A673 (cell line): ENCODE measurements around the gene PSMA4. TPM values are rescaled to one million over a fixed set of nuclear protein-coding genes. Genes with fewer than 3 reads are reported as not detected.
"Not testable (repeated sequence)": the region's sequence is repeated elsewhere in the genome, so short reads cannot be mapped to it uniquely, and the experiment has no call there.

Source experiments
- BruUV-seq: library from RNA; stranded (reverse); fragments of 400-500 nt; replicated peaks from 2 replicates; lab custom pipeline; 2021; lab: Mats Ljungman, UMichigan
- CTCF ChIA-PET: fragments of 300-600 bp; sonication (Branson Sonifier 250); formaldehyde crosslinking; loops from one replicate; lab custom pipeline; 2022; ENCODE audit warnings: antibody characterized with exemption; lab: Charles Lee
- POLR2A ChIA-PET: fragments of 300-600 bp; sonication (Branson Sonifier 250); formaldehyde crosslinking; loops from one replicate; lab custom pipeline; 2022; ENCODE audit warnings: antibody characterized with exemption; ENCODE audit not compliant: low non-redundant PET; lab: Charles Lee
- DNase-seq: peaks from one replicate; pipeline ENCODE4 v3.0.0-alpha.2; 2015; ENCODE audit warnings: low spot score
- H3K27ac ChIP-seq: fragments of 200-600 bp; sonication (generic); 2 replicates; pipeline ENCODE4 v1.5.1; 2016; ENCODE audit warnings: mixed run types, low read depth, mild to moderate bottlenecking, mixed read lengths, antibody characterized with exemption, low read length; ENCODE audit not compliant: poor library complexity, severe bottlenecking
- H3K27me3 ChIP-seq: fragments of 200-600 bp; sonication (generic); replicated peaks from 2 replicates; pipeline ENCODE4 v1.6.1; 2017; ENCODE audit warnings: mixed run types, low read depth, mild to moderate bottlenecking, mixed read lengths, antibody characterized with exemption, low read length; ENCODE audit not compliant: insufficient read depth, poor library complexity
- H3K36me3 ChIP-seq: fragments of 200-600 bp; sonication (generic); 2 replicates; pipeline ENCODE4 v1.6.1; 2016; ENCODE audit warnings: mixed run types, mild to moderate bottlenecking, mixed read lengths, antibody characterized with exemption, low read length; ENCODE audit not compliant: insufficient read depth, poor library complexity, severe bottlenecking
- H3K4me1 ChIP-seq: fragments of 200-600 bp; sonication (generic); 2 replicates; pipeline ENCODE4 v1.6.1; 2017; ENCODE audit warnings: mixed run types, mild to moderate bottlenecking, mixed read lengths, antibody characterized with exemption, low read length; ENCODE audit not compliant: insufficient read depth, poor library complexity, severe bottlenecking
- H3K4me3 ChIP-seq: fragments of 200-600 bp; sonication (generic); 2 replicates; pipeline ENCODE4 v1.5.1; 2016; ENCODE audit warnings: low read depth, mixed run types, mild to moderate bottlenecking, mixed read lengths, low read length; ENCODE audit not compliant: poor library complexity, severe bottlenecking
- H3K9me3 ChIP-seq: fragments of 200-600 bp; sonication (generic); 2 replicates; pipeline ENCODE4 v1.6.1; 2016; ENCODE audit warnings: mixed run types, low read depth, mild to moderate bottlenecking, mixed read lengths, antibody characterized with exemption, low read length; ENCODE audit not compliant: poor library complexity, severe bottlenecking
- CTCF ChIP-seq: fragments of 300-800, 200-600 bp; sonication (generic); conservative IDR thresholded peaks from 2 replicates; pipeline ENCODE4 v1.5.1; 2017; ENCODE audit warnings: low read depth, mild to moderate bottlenecking, antibody characterized with exemption, low read length, moderate library complexity, mixed read lengths
- EZH2 ChIP-seq: fragments of 200-600 bp; sonication (generic); IDR thresholded peaks from 2 replicates; pipeline ENCODE4 v1.6.1; 2017; ENCODE audit warnings: borderline replicate concordance, low read depth, mild to moderate bottlenecking, mixed read lengths, antibody characterized with exemption, low read length; ENCODE audit not compliant: poor library complexity, severe bottlenecking
- intact Hi-C: fragments of 100-400 bp; cut with micrococcal nuclease; formaldehyde crosslinking; loops from one replicate; pipeline ENCODE4 v1.10.0; 2022; ENCODE audit not compliant: unreplicated experiment
- total RNA-seq: library from RNA; stranded (reverse); gene quantifications from 2 replicates; pipeline ENCODE4 v1.2.3, GENCODE V29; 2021

Gene PSMA4
- total RNA-seq, 1 experiment from 2014 or later = 444 TPM

GRCh38 chr15:78537266-78537905 is 2.9 kb upstream of the PSMA4 start:
- no TSS peak for BruUV-seq
- DNase-seq = no peak
- TF ChIP-seq EZH2 (no peak), CTCF (no peak)
- ChIA-PET CTCF (interaction anchor here (0.5 kb wide), 1 partner anchor 1457 kb away, joined by 6 read pairs; no protein-coding TSS in a partner anchor), POLR2A (no interaction called here)
- intact Hi-C loops = no loop called here
- Histone ChIP-seq H3K27ac (no peak overlapping the region), H3K4me1 (peaks cover 6% of the 10 kb centered on the region), H3K4me3 (no peak overlapping the region), H3K27me3 (no peaks in the 10 kb centered on the region), H3K36me3 (peaks cover 5% of the 10 kb centered on the region), H3K9me3 (no peaks in the 10 kb centered on the region)

- TF ChIP-seq CTCF (no peak), EZH2 (no peak)
- no peak for DNase-seq
- intact Hi-C loops = no loop called here
- H3K27ac ChIP-seq = no peak overlapping the region
- H3K36me3 ChIP-seq = peaks cover 15% of the 10 kb centered on the region
- no TSS peak for BruUV-seq
- no peaks in the 10 kb centered on the region for H3K27me3 ChIP-seq
- ChIA-PET POLR2A (no interaction called here), CTCF (no interaction called here)
- H3K4me1 ChIP-seq = peaks cover 6% of the 10 kb centered on the region
- no peak overlapping the region for H3K4me3 ChIP-seq
- no peaks in the 10 kb centered on the region for H3K9me3 ChIP-seq
These were observed 1.9 kb upstream of the PSMA4 start for GRCh38 chr15:78538358-78538757.

- intact Hi-C loops, CTCF ChIA-PET, POLR2A ChIA-PET, H3K4me1 ChIP-seq, H3K27me3 ChIP-seq, DNase-seq, H3K9me3 ChIP-seq: not testable (repeated sequence)
- Histone ChIP-seq H3K36me3 (peaks cover 27% of the 10 kb centered on the region), H3K4me3 (peak overlapping the region; percentile 92), H3K27ac (peak overlapping the region; percentile 99)
- BruUV-seq = TSS peak; percentile 87
These were observed 642 bp upstream of the PSMA4 start for GRCh38 chr15:78539464-78540140.
